MM.1S (cell line): ENCODE measurements around the gene C2orf69.

Experiments used
- CTCF ChIP-seq: fragments of 300-600 bp; sonication (generic); IDR thresholded peaks from 2 replicates; pipeline ENCODE4 v1.5.1; 2016; ENCODE audit warnings: antibody characterized with exemption, low read length, mixed read lengths
- EZH2 ChIP-seq: fragments of 300-600 bp; sonication (generic); optimal IDR thresholded peaks from 2 replicates; pipeline ENCODE3; 2017; ENCODE audit warnings: low read depth, mild to moderate bottlenecking, antibody characterized with exemption, low read length, mixed read lengths
- EZH2phosphoT487 ChIP-seq: fragments of 300-600 bp; sonication (generic); IDR thresholded peaks from 2 replicates; pipeline ENCODE4 v1.6.1; 2018; ENCODE audit warnings: antibody characterized with exemption, low read length

- TF ChIP-seq CTCF (no peak), EZH2 (no peak), EZH2phosphoT487 (no peak)
These were observed 51.1 kb downstream of the C2orf69 start for GRCh38 chr2:199962203-199962602.
